Activated CD4-positive, CD25-positive, alpha-beta regulatory T cell (primary cell): ENCODE measurements around the gene NR1I3.
"Not testable (repeated sequence)": the region's sequence is repeated elsewhere in the genome, so short reads cannot be mapped to it uniquely, and the experiment has no call there.

ENCODE experiments used
- DNase-seq, 4 experiments: peaks; one replicate each; lab custom pipeline; 2025; lab: John Stamatoyannopoulos, UW

Gene NR1I3

DNA sequence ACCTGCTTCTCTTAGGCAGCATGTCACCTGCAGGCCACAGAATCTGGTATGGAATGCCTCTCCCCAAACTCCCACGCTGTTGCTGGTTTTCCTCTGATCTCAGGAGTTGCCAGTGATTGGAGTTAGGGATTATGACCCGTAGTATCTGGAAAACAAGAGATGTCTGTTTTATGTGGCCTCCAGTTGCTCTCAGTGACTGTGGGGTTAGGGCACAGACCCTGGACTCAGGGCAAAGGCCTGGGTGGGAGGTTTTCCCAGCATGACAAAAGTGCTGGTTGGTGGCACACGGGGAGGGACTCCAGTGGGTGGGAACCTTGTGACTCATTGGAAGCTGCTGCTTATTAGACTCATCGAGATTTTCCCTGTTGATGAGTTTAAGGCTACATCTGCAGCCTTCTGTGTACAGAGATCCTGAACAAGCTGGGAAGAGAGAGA, at the start of gene NR1I3:
Gene NR1I3, minus strand, starts transcription at position 165 of the 435 bp plus-strand sequence. CDS start 1,638 bp downstream, outside the sequence.
- no peak for DNase-seq

- DNase-seq, result no peak
Measured at GRCh38 chr1:161287482-161288054, 49.6 kb upstream of the NR1I3 start.

GRCh38 chr1:161285521-161285920, 47.5 kb upstream of the NR1I3 start:
- DNase-seq, result no peak

- DNase-seq, result no peak
Measured at GRCh38 chr1:161285113-161285512, 47.1 kb upstream of the NR1I3 start.

- DNase-seq, result no peak
Measured at GRCh38 chr1:161282991-161283390, 45.0 kb upstream of the NR1I3 start.

DNA sequence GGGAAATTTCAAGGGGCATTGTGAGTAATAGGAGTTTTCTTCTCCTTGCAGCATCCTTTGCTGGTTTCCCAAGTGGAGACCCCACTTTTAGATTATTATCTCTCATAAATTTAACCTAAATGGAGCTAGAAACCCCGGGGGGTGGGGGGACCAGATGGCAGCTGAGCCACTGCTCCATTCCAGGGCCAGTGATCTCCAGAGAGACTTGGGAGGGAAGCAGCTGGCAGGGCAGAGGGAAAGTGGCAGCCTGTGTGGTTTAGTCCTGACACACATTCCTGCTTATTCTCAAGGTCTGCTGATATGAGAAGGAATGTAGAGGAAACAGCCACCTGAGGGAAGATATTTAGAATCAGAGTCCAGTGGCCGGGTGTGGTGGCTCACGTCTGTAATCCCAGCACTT, 36.9 kb upstream of the NR1I3 start:
- no peak for DNase-seq

GRCh38 chr1:161273402-161273801, 35.4 kb upstream of the NR1I3 start:
- no peak for DNase-seq

DNA sequence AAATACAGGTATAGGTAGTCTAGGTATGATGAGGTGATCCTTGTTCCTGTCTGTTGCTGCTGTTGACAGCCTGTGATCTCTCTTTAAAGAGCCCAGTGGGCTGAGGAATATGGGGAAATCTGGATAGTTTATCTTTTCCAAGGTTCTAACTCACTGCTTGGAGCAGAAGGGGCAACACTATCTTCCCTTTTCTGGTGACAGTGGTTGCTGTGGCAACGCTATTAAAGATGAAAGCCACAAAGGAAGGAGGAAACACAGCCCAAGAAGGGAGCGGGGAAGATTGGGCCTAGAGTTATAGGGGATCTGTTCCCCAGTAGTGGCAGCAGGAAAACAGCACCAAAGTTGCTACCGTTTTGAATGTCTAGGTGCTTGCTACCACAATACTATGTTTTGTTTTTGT, 29.3 kb upstream of the NR1I3 start:
- no peak for DNase-seq

DNA sequence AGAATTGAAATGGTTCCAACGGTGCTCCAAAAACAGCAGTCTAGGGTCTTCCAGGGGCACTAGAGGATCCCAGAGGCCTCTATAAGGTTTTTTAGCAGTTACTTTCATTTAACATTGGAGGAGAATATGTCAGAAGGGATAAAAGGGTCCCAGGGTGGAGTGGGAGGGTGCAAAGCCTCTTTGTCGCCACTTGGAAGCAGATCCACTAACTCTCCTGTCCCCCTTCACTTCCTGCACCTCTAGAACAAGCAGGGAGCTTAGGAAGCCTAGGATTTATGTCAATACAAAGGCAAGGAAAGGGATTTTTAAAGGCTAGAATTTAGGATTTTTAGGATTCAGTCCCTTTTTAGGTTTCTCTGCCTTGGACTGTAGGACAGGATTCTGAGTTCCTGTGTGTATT, 28.8 kb upstream of the NR1I3 start:
- no peak for DNase-seq

DNA sequence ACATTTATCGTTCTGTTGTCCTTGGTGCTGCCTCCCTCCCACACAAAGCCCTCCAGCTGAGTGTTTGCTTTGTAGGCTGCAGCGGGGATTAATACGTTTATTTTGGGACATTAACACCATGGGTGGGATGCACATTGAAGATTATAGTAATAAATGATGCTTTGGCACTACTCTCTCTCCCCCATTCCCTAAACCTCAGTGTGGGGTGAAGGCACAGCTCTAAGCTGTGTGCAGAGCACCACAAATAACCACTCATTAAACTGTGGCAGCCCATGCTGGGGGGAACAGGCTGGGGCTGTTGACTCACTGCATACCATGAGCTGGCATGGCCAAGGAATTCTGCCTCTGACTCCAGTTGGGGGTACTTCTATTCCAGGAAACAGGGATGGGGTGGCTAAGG, 28.2 kb upstream of the NR1I3 start:
- no peak for DNase-seq

- DNase-seq, result no peak
Measured at GRCh38 chr1:161265305-161265704, 27.3 kb upstream of the NR1I3 start.

GRCh38 chr1:161261261-161262235, 23.5 kb upstream of the NR1I3 start:
- no peak for DNase-seq

GRCh38 chr1:161260376-161261260, 22.6 kb upstream of the NR1I3 start:
- DNase-seq, result no peak

DNA sequence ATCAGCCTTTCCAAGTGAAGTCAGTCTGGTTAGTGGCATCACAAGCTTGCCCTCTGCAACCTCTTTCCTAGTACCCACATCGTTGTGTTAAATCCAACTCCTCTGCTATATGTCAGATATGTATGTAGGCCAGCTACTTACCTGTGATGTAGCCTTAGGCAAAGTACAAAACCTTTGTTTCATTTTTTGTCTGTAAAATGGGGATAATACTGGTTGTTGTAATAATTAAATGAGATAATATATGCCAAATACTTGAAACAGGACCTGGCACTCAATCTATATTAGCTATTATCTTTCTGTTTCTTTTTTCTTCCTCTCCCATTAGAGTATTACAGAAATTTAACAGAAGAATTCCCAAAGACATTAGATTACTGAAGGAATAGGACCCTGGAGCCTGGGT, 21.8 kb upstream of the NR1I3 start:
- no peak for DNase-seq

DNA sequence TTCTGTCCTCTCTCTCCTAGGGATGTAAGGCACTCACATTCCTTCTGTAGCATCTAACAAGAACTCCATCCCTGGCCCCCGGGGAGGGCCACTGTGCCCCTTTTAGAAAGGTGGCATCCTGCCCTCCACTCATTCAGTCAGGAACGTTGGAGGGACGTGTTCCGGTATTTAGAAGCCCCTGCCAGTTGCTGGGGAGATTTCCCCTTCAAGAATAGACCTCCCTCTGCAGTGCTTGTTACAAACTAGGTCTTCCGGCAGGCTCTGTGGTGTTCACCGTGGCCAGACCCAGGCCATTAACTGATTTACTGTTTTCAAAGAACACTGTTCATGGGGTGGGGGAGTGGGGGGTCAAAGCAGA, 21.3 kb upstream of the NR1I3 start:
- no peak for DNase-seq

GRCh38 chr1:161258439-161259344, 20.7 kb upstream of the NR1I3 start, which contains the start of gene PCP4L1:
Gene PCP4L1 (plus strand): TSS chr1:161258745. CDS start chr1:161258975, 230 bp downstream.
- DNase-seq, result peak in 3 of 4 experiments; percentile 3 to 9 (median 5)

DNA sequence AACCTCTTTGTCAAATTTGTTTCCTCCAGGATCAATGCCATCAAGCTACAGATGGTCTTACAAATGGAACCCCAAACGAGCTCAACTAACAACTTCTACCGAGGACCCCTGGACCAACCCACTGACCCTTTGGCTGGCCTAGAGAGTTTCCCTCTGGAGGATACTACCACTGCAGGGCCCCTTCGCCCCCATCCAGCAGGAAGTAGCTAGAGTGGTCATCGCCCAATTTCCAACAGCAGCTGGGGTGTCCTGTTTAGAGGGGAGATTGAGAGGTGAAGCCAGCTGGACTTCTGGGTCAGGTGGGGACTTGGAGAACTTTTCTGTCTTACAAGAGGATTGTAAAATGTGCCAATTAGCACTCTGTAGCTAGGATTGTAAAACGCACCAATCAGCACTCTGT, 19.1 kb upstream of the NR1I3 start:
- DNase-seq, result peak in 1 of 4 experiments; percentile 3

- DNase-seq, result not testable (repeated sequence)
Measured at GRCh38 chr1:161255955-161256520, 18.0 kb upstream of the NR1I3 start.

DNA sequence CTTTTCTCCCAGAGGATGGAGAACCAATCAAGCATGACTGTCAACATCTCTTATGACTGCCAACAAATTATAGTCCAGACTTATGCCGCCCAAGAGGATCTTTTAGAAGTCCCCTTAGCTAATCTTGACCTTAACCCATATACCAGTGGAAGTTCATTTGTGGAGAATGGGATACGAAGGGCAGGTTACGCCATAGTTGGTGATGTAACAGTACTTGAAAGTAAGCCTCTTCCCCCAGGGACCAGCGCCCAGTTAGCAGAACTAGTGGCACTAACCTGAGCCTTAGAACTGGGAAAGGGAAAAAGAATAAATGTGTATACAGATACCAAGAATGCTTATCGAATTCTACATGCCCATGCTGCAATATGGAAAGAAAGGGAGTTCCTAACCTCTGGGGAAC, 17.3 kb upstream of the NR1I3 start:
- DNase-seq, result not testable (repeated sequence)

GRCh38 chr1:161251579-161251978, 13.6 kb upstream of the NR1I3 start:
- no peak for DNase-seq

- DNase-seq, result no peak
Measured at GRCh38 chr1:161250829-161251228, 12.8 kb upstream of the NR1I3 start.
